Suprapubic skin (tissue), 4 donors: ENCODE measurements around the gene ERBIN.

Experiments
- EP300 ChIP-seq: sonication (generic); formaldehyde crosslinking; IDR thresholded peaks from one replicate; pipeline ENCODE4 v1.6.1; 2017; ENCODE audit warnings: antibody characterized with exemption
- POLR2A ChIP-seq, 2 donors: fragments of 450-650 bp; IDR thresholded peaks; one replicate each; pipeline ENCODE4 v1.6.1; 2017; ENCODE audit warnings: antibody characterized with exemption in 2 of 2, mild to moderate bottlenecking in 2 of 2, moderate library complexity in 2 of 2
- POLR2AphosphoS5 ChIP-seq, 3 donors: sonication (generic); formaldehyde crosslinking; IDR thresholded peaks; one replicate each; pipeline ENCODE4 v1.6.1; 2017; ENCODE audit warnings: antibody characterized with exemption in 3 of 3
- TF ChIP-seq, protein P1 (sequence below), 2 donors: fragments of 200-600 bp in 1 of 2; fragments of 450-650 bp in 1 of 2; sonication (generic) in 1 of 2; IDR thresholded peaks; one replicate each; pipeline ENCODE4 v1.5.1; 2016 to 2019; ENCODE audit warnings: antibody characterized with exemption in 2 of 2, mild to moderate bottlenecking in 1 of 2, moderate library complexity in 1 of 2

DNA sequence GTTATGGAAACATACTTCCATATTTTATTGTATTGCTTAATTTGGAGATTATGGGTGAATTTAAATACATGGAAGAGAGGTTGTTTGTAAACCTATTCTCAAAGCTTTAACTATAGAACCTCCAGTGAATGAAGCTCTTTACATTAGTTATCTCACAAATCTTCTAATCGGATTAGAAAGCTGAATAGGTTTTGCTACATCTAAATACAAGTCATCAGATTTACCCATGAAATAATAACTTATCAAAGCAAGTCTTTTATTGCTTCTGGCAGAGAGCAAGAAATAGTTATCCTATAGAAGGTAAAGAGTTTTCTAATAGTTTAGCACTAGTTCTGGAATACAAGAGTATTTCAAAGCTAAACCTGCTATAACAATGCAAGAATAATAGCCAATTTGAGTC, 113.3 kb downstream of the ERBIN start:
- TF ChIP-seq, protein P1, sequence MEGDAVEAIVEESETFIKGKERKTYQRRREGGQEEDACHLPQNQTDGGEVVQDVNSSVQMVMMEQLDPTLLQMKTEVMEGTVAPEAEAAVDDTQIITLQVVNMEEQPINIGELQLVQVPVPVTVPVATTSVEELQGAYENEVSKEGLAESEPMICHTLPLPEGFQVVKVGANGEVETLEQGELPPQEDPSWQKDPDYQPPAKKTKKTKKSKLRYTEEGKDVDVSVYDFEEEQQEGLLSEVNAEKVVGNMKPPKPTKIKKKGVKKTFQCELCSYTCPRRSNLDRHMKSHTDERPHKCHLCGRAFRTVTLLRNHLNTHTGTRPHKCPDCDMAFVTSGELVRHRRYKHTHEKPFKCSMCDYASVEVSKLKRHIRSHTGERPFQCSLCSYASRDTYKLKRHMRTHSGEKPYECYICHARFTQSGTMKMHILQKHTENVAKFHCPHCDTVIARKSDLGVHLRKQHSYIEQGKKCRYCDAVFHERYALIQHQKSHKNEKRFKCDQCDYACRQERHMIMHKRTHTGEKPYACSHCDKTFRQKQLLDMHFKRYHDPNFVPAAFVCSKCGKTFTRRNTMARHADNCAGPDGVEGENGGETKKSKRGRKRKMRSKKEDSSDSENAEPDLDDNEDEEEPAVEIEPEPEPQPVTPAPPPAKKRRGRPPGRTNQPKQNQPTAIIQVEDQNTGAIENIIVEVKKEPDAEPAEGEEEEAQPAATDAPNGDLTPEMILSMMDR (IDR thresholded peaks at IDR 0.05) = no peak
- TF ChIP-seq EP300 = no peak
- TF ChIP-seq POLR2A (IDR thresholded peaks at IDR 0.05) = no peak
- no peak for TF ChIP-seq POLR2AphosphoS5 (IDR thresholded peaks at IDR 0.05)
